HG02970 (cell line): ENCODE data around the gene ZNF276.
A peak's percentile ranks its signal among the peaks of the same experiment; 100 is the strongest.
"Not testable (repeated sequence)": the region's sequence is repeated elsewhere in the genome, so short reads cannot be mapped to it uniquely, and the experiment has no call there.

ENCODE experiments used
- ATAC-seq: cut with Tn5 transposase; IDR thresholded peaks from one replicate; pipeline ENCODE4 v1.9.1; 2021; ENCODE audit warnings: mild to moderate bottlenecking, moderate library complexity, moderate number of reproducible peaks; ENCODE audit not compliant: unreplicated experiment, low FRiP score

ZNF276 gene

GRCh38 chr16:89720813-89721545 is at the start of gene ZNF276, which contains the start of gene VPS9D1:
TSS of gene ZNF276 (plus strand) at chr16:89721537. CDS start at chr16:89721641, 104 bp downstream.
TSS of gene VPS9D1 (minus strand) at chr16:89720898. CDS start at chr16:89720861, 37 bp downstream.
- peak; percentile 47 for ATAC-seq

GRCh38 chr16:89671565-89671964 is 49.8 kb upstream of the ZNF276 start:
- ATAC-seq = not testable (repeated sequence)

GRCh38 chr16:89672177-89672941 is 49.0 kb upstream of the ZNF276 start:
- ATAC-seq = no peak

GRCh38 chr16:89678258-89678657 is 43.1 kb upstream of the ZNF276 start:
- ATAC-seq = no peak

- no peak for ATAC-seq
These were observed 35.4 kb upstream of the ZNF276 start for GRCh38 chr16:89685916-89686315.

- ATAC-seq = peak; percentile 84
These were observed 34.7 kb upstream of the ZNF276 start, which contains the start of gene CDK10 for GRCh38 chr16:89686520-89687091. TSS of gene CDK10 (plus strand) at chr16:89686689. CDS start at chr16:89686711, 22 bp downstream.

- ATAC-seq = peak; percentile 39
These were observed 34.0 kb upstream of the ZNF276 start for GRCh38 chr16:89687092-89687940.

GRCh38 chr16:89688395-89688794 is 32.9 kb upstream of the ZNF276 start:
- no peak for ATAC-seq

- no peak for ATAC-seq
These were observed 32.2 kb upstream of the ZNF276 start for GRCh38 chr16:89689142-89689541.

GRCh38 chr16:89689621-89690020 is 31.7 kb upstream of the ZNF276 start:
- ATAC-seq = not testable (repeated sequence)

GRCh38 chr16:89690392-89690901 is 30.9 kb upstream of the ZNF276 start:
- ATAC-seq = no peak

- ATAC-seq = no peak
These were observed 29.9 kb upstream of the ZNF276 start for GRCh38 chr16:89691231-89691985.

GRCh38 chr16:89691986-89692569 is 29.3 kb upstream of the ZNF276 start:
- no peak for ATAC-seq

- no peak for ATAC-seq
These were observed 28.0 kb upstream of the ZNF276 start for GRCh38 chr16:89693289-89693731.

GRCh38 chr16:89693931-89694783 is 27.2 kb upstream of the ZNF276 start:
- no peak for ATAC-seq

GRCh38 chr16:89694784-89695085 is 26.6 kb upstream of the ZNF276 start:
- not testable (repeated sequence) for ATAC-seq

GRCh38 chr16:89695086-89695874 is 26.1 kb upstream of the ZNF276 start:
- ATAC-seq = no peak
